PC-3 (cell line): ENCODE results near the gene MGLL. TPM values are rescaled to one million over a fixed set of nuclear protein-coding genes. Genes with fewer than 3 reads are reported as not detected.

Experiments
- ATAC-seq: fragments of 200-7000 bp; cut with Tn5 transposase; 2 replicates; pipeline ENCODE4 v1.9.1; 2020; ENCODE audit warnings: mild to moderate bottlenecking, moderate library complexity
- BruUV-seq: library from RNA; stranded (reverse); fragments of 400-500 nt; replicated peaks from 2 replicates; lab custom pipeline; 2021; lab: Mats Ljungman, UMichigan
- CTCF ChIA-PET: fragments of 300-600 bp; sonication (Branson Sonifier 250); formaldehyde crosslinking; loops from one replicate; lab custom pipeline; 2022; ENCODE audit warnings: antibody characterized with exemption; lab: Charles Lee
- POLR2A ChIA-PET: fragments of 300-600 bp; sonication (Branson Sonifier 250); formaldehyde crosslinking; loops from one replicate; lab custom pipeline; 2022; ENCODE audit warnings: antibody characterized with exemption; ENCODE audit not compliant: unreplicated experiment; lab: Charles Lee
- DNase-seq: peaks from one replicate; pipeline ENCODE4 v3.0.0-alpha.2; 2015
- H2AFZ ChIP-seq: fragments of 300-600 bp; sonication (generic); 2 replicates; pipeline ENCODE4 v1.6.0; 2016; ENCODE audit warnings: antibody characterized with exemption, low read length
- H3F3A ChIP-seq: fragments of 300-600 bp; sonication (generic); one replicate; pipeline ENCODE4 v1.6.0; 2017; ENCODE audit warnings: antibody characterized with exemption, low read length, control low read depth, mild to moderate bottlenecking; ENCODE audit not compliant: unreplicated experiment
- H3K27ac ChIP-seq: fragments of 300-600 bp; sonication (generic); 2 replicates; pipeline ENCODE4 v1.5.1; 2016; ENCODE audit warnings: mild to moderate bottlenecking, low read length
- H3K27me3 ChIP-seq: fragments of 300-600 bp; sonication (generic); 2 replicates; pipeline ENCODE4 v1.6.1; 2016; ENCODE audit warnings: low read length, mixed read lengths
- H3K36me3 ChIP-seq: fragments of 300-600 bp; sonication (generic); 2 replicates; pipeline ENCODE4 v1.6.1; 2016; ENCODE audit warnings: low read depth, mixed run types, low read length, mixed read lengths
- H3K4me1 ChIP-seq: fragments of 300-600 bp; sonication (generic); 2 replicates; pipeline ENCODE4 v1.5.1; 2016; ENCODE audit warnings: low read length; ENCODE audit not compliant: insufficient read depth
- H3K4me2 ChIP-seq: fragments of 300-600 bp; sonication (generic); 2 replicates; pipeline ENCODE4 v1.6.0; 2016; ENCODE audit warnings: low read length
- H3K4me3 ChIP-seq: fragments of 300-600 bp; sonication (generic); 2 replicates; pipeline ENCODE4 v1.5.1; 2016; ENCODE audit warnings: mild to moderate bottlenecking, low read length, mixed read lengths
- H3K79me2 ChIP-seq: fragments of 300-600 bp; sonication (generic); 2 replicates; pipeline ENCODE4 v1.6.1; 2017; ENCODE audit warnings: low read length, mixed read lengths
- H3K9ac ChIP-seq: fragments of 300-600 bp; sonication (generic); 2 replicates; pipeline ENCODE4 v1.6.0; 2016; ENCODE audit warnings: mild to moderate bottlenecking, low read length
- H3K9me2 ChIP-seq: fragments of 300-600 bp; sonication (generic); replicated peaks from 2 replicates; pipeline ENCODE4 v1.6.1; 2016; ENCODE audit warnings: mixed run types, low read length, mixed read lengths
- H3K9me3 ChIP-seq: fragments of 300-600 bp; sonication (generic); 2 replicates; pipeline ENCODE4 v1.6.1; 2016; ENCODE audit warnings: low read length, mixed read lengths
- H4K20me1 ChIP-seq: fragments of 300-600 bp; sonication (generic); 2 replicates; pipeline ENCODE4 v1.6.1; 2016; ENCODE audit warnings: low read length, mixed read lengths
- EZH2 ChIP-seq: fragments of 300-600 bp; sonication (generic); IDR thresholded peaks from one replicate; pipeline ENCODE4 v1.6.1; 2017; ENCODE audit warnings: antibody characterized with exemption, mild to moderate bottlenecking, low read length; ENCODE audit not compliant: unreplicated experiment
- EZH2phosphoT487 ChIP-seq: fragments of 300-600 bp; sonication (generic); IDR thresholded peaks from 2 replicates; pipeline ENCODE4 v1.6.1; 2018; ENCODE audit warnings: mild to moderate bottlenecking, antibody characterized with exemption, low read length, borderline replicate concordance
- intact Hi-C: fragments of 100-400 bp; cut with micrococcal nuclease; formaldehyde crosslinking; loops from 2 replicates; pipeline ENCODE4 v1.9.0; 2023
- total RNA-seq: library from RNA; depleted of rRNA; stranded (reverse); fragments of >200 nt; gene quantifications from 2 replicates; pipeline ENCODE4 v1.2.3, GENCODE V29; 2014
- TF ChIP-seq, protein P1 (sequence below): fragments of 300-600 bp; sonication (generic); conservative IDR thresholded peaks from 2 replicates; pipeline ENCODE4 v1.5.1; 2017; ENCODE audit warnings: antibody characterized with exemption, low read depth, mild to moderate bottlenecking, low read length

MGLL gene
- total RNA-seq, 1 experiment from 2014 or later: 38.7 TPM

DNA sequence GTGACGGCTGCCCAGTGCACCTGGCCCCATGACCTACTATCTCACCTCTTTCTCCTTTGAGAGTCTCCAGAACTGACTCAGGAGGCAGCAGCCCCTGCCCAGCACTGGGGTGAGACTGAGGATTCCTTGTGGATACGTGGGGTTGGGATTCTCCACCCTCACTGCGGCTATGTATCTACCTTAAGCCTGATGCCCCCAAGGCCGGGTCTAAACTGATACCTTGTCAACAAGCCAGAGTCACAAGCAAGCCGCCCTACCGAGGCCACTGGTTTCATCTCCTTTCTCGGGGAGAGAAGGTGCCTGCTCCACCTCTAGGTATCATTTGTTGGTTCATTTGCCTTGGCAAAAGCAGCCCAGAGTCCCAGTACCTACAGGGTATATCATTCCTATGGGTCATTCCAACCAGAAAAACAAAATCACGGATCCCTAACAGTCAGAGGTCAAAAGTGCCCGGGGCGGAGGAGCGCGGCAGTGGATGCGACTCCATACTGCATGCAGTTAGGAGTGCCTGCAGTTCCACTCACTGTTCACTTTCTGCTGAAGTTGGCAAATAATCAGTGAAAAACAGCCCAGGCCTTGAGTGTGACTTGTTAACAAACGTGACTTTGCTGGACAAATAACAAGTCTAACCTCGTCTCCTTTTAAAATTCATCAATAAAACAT lies 102.0 kb downstream of the MGLL start:
- no peak for TF ChIP-seq EZH2phosphoT487
- TF ChIP-seq, protein P1, sequence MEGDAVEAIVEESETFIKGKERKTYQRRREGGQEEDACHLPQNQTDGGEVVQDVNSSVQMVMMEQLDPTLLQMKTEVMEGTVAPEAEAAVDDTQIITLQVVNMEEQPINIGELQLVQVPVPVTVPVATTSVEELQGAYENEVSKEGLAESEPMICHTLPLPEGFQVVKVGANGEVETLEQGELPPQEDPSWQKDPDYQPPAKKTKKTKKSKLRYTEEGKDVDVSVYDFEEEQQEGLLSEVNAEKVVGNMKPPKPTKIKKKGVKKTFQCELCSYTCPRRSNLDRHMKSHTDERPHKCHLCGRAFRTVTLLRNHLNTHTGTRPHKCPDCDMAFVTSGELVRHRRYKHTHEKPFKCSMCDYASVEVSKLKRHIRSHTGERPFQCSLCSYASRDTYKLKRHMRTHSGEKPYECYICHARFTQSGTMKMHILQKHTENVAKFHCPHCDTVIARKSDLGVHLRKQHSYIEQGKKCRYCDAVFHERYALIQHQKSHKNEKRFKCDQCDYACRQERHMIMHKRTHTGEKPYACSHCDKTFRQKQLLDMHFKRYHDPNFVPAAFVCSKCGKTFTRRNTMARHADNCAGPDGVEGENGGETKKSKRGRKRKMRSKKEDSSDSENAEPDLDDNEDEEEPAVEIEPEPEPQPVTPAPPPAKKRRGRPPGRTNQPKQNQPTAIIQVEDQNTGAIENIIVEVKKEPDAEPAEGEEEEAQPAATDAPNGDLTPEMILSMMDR: no peak
- TF ChIP-seq EZH2: no peak
- no peaks in the 10 kb centered on the region for H3K27me3 ChIP-seq
- H2AFZ ChIP-seq: no peak overlapping the region
- intact Hi-C loops: no loop called here
- H3K4me2 ChIP-seq: no peak overlapping the region
- no peak overlapping the region for H3K27ac ChIP-seq
- no peaks in the 10 kb centered on the region for H4K20me1 ChIP-seq
- ATAC-seq (no peak), DNase-seq (no peak)
- no peaks in the 10 kb centered on the region for H3K79me2 ChIP-seq
- H3K9me3 ChIP-seq: no peaks in the 10 kb centered on the region
- ChIA-PET CTCF (no interaction called here), POLR2A (no interaction called here)
- H3K36me3 ChIP-seq: no peaks in the 10 kb centered on the region; the same call in 1 of the 2 replicates
- H3K9ac ChIP-seq: no peak overlapping the region
- no peaks in the 10 kb centered on the region for H3K9me2 ChIP-seq
- no peaks in the 10 kb centered on the region for H3F3A ChIP-seq
- no TSS peak for BruUV-seq
- H3K4me1 ChIP-seq: no peaks in the 10 kb centered on the region
- no peak overlapping the region for H3K4me3 ChIP-seq

GRCh38 chr3:127719369-127719768 lies 102.9 kb downstream of the MGLL start:
- POLR2A ChIA-PET: no interaction called here
- no peak overlapping the region for H2AFZ ChIP-seq
- DNase-seq (no peak), ATAC-seq (no peak)
- H4K20me1 ChIP-seq: no peaks in the 10 kb centered on the region
- CTCF ChIA-PET: no interaction called here
- H3K27ac ChIP-seq: no peak overlapping the region
- H3K9me3 ChIP-seq: no peaks in the 10 kb centered on the region
- H3K4me2 ChIP-seq: no peak overlapping the region
- no peaks in the 10 kb centered on the region for H3F3A ChIP-seq
- no peaks in the 10 kb centered on the region for H3K79me2 ChIP-seq
- H3K36me3 ChIP-seq: no peaks in the 10 kb centered on the region; the same call in 1 of the 2 replicates
- H3K27me3 ChIP-seq: no peaks in the 10 kb centered on the region
- no peaks in the 10 kb centered on the region for H3K9me2 ChIP-seq
- intact Hi-C loops: no loop called here
- no TSS peak for BruUV-seq
- no peak overlapping the region for H3K9ac ChIP-seq
- TF ChIP-seq, protein P1: no peak
- TF ChIP-seq EZH2phosphoT487 (no peak), EZH2 (no peak)
- H3K4me1 ChIP-seq: peaks cover 2% of the 10 kb centered on the region
- no peak overlapping the region for H3K4me3 ChIP-seq

DNA sequence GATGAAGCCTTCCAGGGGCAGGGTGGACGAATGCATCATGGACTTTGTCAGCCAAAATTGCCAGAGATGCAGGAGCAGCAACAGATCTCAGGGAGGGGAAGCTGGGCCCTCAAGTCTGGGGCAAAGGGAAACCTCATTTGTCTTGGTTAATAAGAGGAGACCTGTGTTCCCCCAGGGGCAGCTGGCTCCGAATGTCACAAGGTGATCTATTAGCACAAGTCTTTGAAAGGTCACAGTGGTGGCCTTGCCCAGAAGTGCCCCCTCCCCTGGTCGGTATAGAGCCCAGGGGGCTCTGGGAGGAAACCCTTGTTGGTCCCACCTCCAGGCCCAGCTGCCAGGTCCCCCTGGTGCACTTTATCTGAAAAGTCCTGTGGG lies 103.4 kb downstream of the MGLL start:
- no peak overlapping the region for H3K4me3 ChIP-seq
- H2AFZ ChIP-seq: no peak overlapping the region
- H3K9me2 ChIP-seq: no peaks in the 10 kb centered on the region
- H3K9ac ChIP-seq: no peak overlapping the region
- H3K27ac ChIP-seq: no peak overlapping the region
- H3K4me1 ChIP-seq: peaks cover 7% of the 10 kb centered on the region
- TF ChIP-seq, protein P1: no peak
- TF ChIP-seq EZH2phosphoT487: no peak
- no peak for TF ChIP-seq EZH2
- CTCF ChIA-PET: no interaction called here
- BruUV-seq: no TSS peak
- intact Hi-C loops: no loop called here
- no peak for DNase-seq
- no peaks in the 10 kb centered on the region for H3F3A ChIP-seq
- no peaks in the 10 kb centered on the region for H3K36me3 ChIP-seq
- H4K20me1 ChIP-seq: no peaks in the 10 kb centered on the region
- H3K4me2 ChIP-seq: no peak overlapping the region
- H3K9me3 ChIP-seq: no peaks in the 10 kb centered on the region
- no peak for ATAC-seq
- no peaks in the 10 kb centered on the region for H3K27me3 ChIP-seq
- POLR2A ChIA-PET: no interaction called here
- no peaks in the 10 kb centered on the region for H3K79me2 ChIP-seq
